ENCODE measurements around the gene RBM42. TPM values are rescaled to one million over a fixed set of nuclear protein-coding genes. Genes with fewer than 3 reads are reported as not detected.

RBM42 gene
- total and polyA plus RNA-seq, 2 donors (not counting 1 experiment from before 2014, with no cell fraction given): 29.9 to 32.9 TPM

DNA sequence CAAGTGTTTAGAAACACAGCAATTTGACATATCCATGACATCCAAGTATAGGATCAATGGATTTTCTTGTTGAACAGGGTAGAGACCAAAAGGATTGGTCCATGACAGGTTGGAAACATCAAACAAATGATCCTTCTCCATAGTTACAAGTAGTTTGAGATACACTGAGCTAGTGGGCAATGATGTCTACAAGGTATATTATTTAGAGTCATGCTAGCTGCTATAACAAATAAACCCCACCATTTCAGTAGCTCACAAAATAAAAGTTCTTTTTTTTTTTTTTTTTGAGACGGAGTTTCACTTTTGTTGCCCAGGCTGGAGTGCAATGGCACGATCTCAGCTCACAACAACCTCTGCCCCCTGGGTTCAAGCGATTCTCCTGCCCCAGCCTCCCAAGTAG, 21.2 kb upstream of the RBM42 start:
- H3K36me3 ChIP-seq (ENCODE audit: control insufficient read depth, insufficient read depth, low read length): no peaks in the 10 kb centered on the region
- no peak overlapping the region for H2AFZ ChIP-seq (ENCODE audit: low read length)
- H3K9ac ChIP-seq (ENCODE audit: insufficient read depth, low read length): no peak overlapping the region
- H4K20me1 ChIP-seq (ENCODE audit: control insufficient read depth, extremely low read depth, insufficient read depth, low read length): no peaks in the 10 kb centered on the region
- no peaks in the 10 kb centered on the region for H3K79me2 ChIP-seq (ENCODE audit: control insufficient read depth, insufficient read depth, low read length)
- H3K4me3 ChIP-seq (replicated peaks in 1 of 4; ENCODE audit: control extremely low read depth in 1 of 4, insufficient read depth in 1 of 4, low read depth in 3 of 4, low read length in 4 of 4): no peak overlapping the region
- no peak for DNase-seq (ENCODE audit: low read depth in 2 of 2)
- no peak overlapping the region for H3K27ac ChIP-seq (ENCODE audit: insufficient read depth, low read length)
- no peak for TF ChIP-seq EZH2 (IDR thresholded peaks at IDR 0.05; ENCODE audit: low read length, missing control alignments)
- TF ChIP-seq, protein P1, sequence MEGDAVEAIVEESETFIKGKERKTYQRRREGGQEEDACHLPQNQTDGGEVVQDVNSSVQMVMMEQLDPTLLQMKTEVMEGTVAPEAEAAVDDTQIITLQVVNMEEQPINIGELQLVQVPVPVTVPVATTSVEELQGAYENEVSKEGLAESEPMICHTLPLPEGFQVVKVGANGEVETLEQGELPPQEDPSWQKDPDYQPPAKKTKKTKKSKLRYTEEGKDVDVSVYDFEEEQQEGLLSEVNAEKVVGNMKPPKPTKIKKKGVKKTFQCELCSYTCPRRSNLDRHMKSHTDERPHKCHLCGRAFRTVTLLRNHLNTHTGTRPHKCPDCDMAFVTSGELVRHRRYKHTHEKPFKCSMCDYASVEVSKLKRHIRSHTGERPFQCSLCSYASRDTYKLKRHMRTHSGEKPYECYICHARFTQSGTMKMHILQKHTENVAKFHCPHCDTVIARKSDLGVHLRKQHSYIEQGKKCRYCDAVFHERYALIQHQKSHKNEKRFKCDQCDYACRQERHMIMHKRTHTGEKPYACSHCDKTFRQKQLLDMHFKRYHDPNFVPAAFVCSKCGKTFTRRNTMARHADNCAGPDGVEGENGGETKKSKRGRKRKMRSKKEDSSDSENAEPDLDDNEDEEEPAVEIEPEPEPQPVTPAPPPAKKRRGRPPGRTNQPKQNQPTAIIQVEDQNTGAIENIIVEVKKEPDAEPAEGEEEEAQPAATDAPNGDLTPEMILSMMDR (conservative IDR thresholded peaks at IDR 0.05 in 1 of 2, IDR thresholded peaks at IDR 0.05 in 1 of 2; ENCODE audit: low read depth in 1 of 2, low read length in 2 of 2): no peak
- no peaks in the 10 kb centered on the region for H3K9me3 ChIP-seq (ENCODE audit: control insufficient read depth, insufficient read depth, low read depth, low read length)
- H3K4me1 ChIP-seq (ENCODE audit: control insufficient read depth, extremely low read depth, insufficient read depth, low read length): peaks cover 2% of the 10 kb centered on the region
- no peaks in the 10 kb centered on the region for H3K27me3 ChIP-seq (ENCODE audit: control insufficient read depth, insufficient read depth, low read length)
- no peak overlapping the region for H3K4me2 ChIP-seq (ENCODE audit: extremely low read depth, insufficient read depth, low read length)

DNA sequence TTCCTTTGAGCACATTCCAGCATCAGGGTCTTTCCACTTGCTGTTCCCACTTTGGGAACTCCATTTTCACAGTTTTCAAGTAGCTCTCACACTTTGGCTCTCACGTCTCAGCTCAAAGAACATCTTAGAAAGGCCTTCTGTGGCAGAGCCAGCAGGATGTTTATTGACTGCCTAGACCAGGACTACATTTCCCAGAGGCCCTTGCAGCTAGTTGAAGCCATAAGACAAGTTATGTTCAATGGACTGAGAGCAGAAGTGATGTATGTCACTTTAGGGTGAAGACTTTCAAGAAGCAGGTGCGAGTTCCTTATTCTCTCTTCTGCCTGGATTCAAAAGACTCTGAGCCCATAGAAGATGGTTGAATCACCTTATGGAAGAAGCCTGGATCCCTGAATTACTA, 20.6 kb upstream of the RBM42 start:
- H3K9ac ChIP-seq (ENCODE audit: insufficient read depth, low read length): no peak overlapping the region
- no peaks in the 10 kb centered on the region for H3K27me3 ChIP-seq (ENCODE audit: control insufficient read depth, insufficient read depth, low read length)
- DNase-seq (ENCODE audit: low read depth in 2 of 2): no peak

DNA sequence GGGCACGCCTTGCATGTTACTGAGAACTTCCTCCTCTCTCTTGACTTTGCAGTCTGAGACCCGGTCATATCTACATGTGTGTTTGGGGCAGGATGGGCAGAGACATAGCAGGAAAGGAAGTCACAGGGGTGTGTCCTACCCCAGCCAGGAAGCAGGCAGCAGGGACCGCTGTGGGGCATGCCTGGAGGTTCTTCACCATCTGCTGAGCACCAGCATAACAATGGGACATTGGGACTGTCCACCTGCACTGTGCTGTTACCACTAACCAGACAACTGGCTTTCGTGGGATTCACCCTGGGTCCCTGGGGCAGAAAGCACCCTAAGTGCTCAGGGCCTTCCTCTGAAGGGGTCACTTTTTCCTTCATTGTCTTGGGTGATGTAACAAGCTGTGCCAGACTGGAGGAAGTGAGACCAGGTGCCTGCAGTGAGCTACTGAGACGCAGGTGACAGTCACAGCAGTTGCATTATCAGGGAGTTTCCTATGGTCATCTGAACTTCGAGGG, 18.9 kb upstream of the RBM42 start:
- Histone ChIP-seq H3K27ac (ENCODE audit: insufficient read depth, low read length) (no peak overlapping the region), H4K20me1 (ENCODE audit: control insufficient read depth, extremely low read depth, insufficient read depth, low read length) (no peaks in the 10 kb centered on the region), H3K4me3 (replicated peaks in 1 of 4; ENCODE audit: control extremely low read depth in 1 of 4, insufficient read depth in 1 of 4, low read depth in 3 of 4, low read length in 4 of 4) (no peak overlapping the region), H3K9ac (ENCODE audit: insufficient read depth, low read length) (no peak overlapping the region), H3K79me2 (ENCODE audit: control insufficient read depth, insufficient read depth, low read length) (no peaks in the 10 kb centered on the region), H3K27me3 (ENCODE audit: control insufficient read depth, insufficient read depth, low read length) (no peaks in the 10 kb centered on the region), H3K36me3 (ENCODE audit: control insufficient read depth, insufficient read depth, low read length) (peaks cover 2% of the 10 kb centered on the region), H3K4me1 (ENCODE audit: control insufficient read depth, extremely low read depth, insufficient read depth, low read length) (peaks cover 5% of the 10 kb centered on the region), H2AFZ (ENCODE audit: low read length) (no peak overlapping the region), H3K4me2 (ENCODE audit: extremely low read depth, insufficient read depth, low read length) (no peak overlapping the region), H3K9me3 (ENCODE audit: control insufficient read depth, insufficient read depth, low read depth, low read length) (no peaks in the 10 kb centered on the region)
- TF ChIP-seq, protein P1 (conservative IDR thresholded peaks at IDR 0.05 in 1 of 2, IDR thresholded peaks at IDR 0.05 in 1 of 2; ENCODE audit: low read depth in 1 of 2, low read length in 2 of 2): no peak
- TF ChIP-seq EZH2 (IDR thresholded peaks at IDR 0.05; ENCODE audit: low read length, missing control alignments): no peak
- no peak for DNase-seq (ENCODE audit: low read depth in 2 of 2)

More for the DNA sequence above, 20.6 kb upstream of the RBM42 start:
- Histone ChIP-seq H3K4me2 (ENCODE audit: extremely low read depth, insufficient read depth, low read length) (no peak overlapping the region), H3K36me3 (ENCODE audit: control insufficient read depth, insufficient read depth, low read length) (no peaks in the 10 kb centered on the region), H3K79me2 (ENCODE audit: control insufficient read depth, insufficient read depth, low read length) (no peaks in the 10 kb centered on the region), H3K4me3 (replicated peaks in 1 of 4; ENCODE audit: control extremely low read depth in 1 of 4, insufficient read depth in 1 of 4, low read depth in 3 of 4, low read length in 4 of 4) (no peak overlapping the region), H3K27ac (ENCODE audit: insufficient read depth, low read length) (no peak overlapping the region), H2AFZ (ENCODE audit: low read length) (no peak overlapping the region), H3K4me1 (ENCODE audit: control insufficient read depth, extremely low read depth, insufficient read depth, low read length) (peaks cover 5% of the 10 kb centered on the region), H4K20me1 (ENCODE audit: control insufficient read depth, extremely low read depth, insufficient read depth, low read length) (no peaks in the 10 kb centered on the region), H3K9me3 (ENCODE audit: control insufficient read depth, insufficient read depth, low read depth, low read length) (no peaks in the 10 kb centered on the region)
- no peak for TF ChIP-seq EZH2 (IDR thresholded peaks at IDR 0.05; ENCODE audit: low read length, missing control alignments)
- TF ChIP-seq, protein P1 (conservative IDR thresholded peaks at IDR 0.05 in 1 of 2, IDR thresholded peaks at IDR 0.05 in 1 of 2; ENCODE audit: low read depth in 1 of 2, low read length in 2 of 2): no peak
